Upper lobe of right lung (tissue), 1 donor: ENCODE data around the gene MPRIP. TPM values are rescaled to one million over a fixed set of nuclear protein-coding genes. Genes with fewer than 3 reads are reported as not detected.

Source experiments
- ATAC-seq: fragments of 200-7000 bp; cut with Tn5 transposase; one replicate; pipeline ENCODE4 v1.9.1; 2020; ENCODE audit warnings: mild to moderate bottlenecking, moderate library complexity
- DNase-seq: peaks from one replicate; pipeline ENCODE4 v3.0.0-alpha.2; 2020
- H3K27ac ChIP-seq: fragments of 200-600 bp; one replicate; pipeline ENCODE4 v1.8.0; 2022
- H3K27me3 ChIP-seq: fragments of 200-600 bp; one replicate; pipeline ENCODE4 v1.8.0; 2022; ENCODE audit warnings: mild to moderate bottlenecking
- H3K36me3 ChIP-seq: fragments of 200-600 bp; one replicate; pipeline ENCODE4 v1.8.0; 2022
- H3K4me1 ChIP-seq: fragments of 200-600 bp; one replicate; pipeline ENCODE4 v1.8.0; 2022
- H3K4me3 ChIP-seq: fragments of 200-600 bp; one replicate; pipeline ENCODE4 v1.8.0; 2022; ENCODE audit warnings: mild to moderate bottlenecking
- H3K9me3 ChIP-seq: fragments of 200-600 bp; one replicate; pipeline ENCODE4 v1.8.0; 2022
- intact Hi-C: fragments of 100-400 bp; cut with DNase I; formaldehyde crosslinking; loops from one replicate; pipeline ENCODE4 v1.11.0; 2022
- total RNA-seq: library from RNA; stranded (reverse); fragmentation: NEBNext Ultra II Directional; extraction: Animal tissue kit (Norgen Biotek cat#: 25700); gene quantifications from one replicate; pipeline ENCODE4 v1.2.1, GENCODE V29; 2021
- TF ChIP-seq, protein P1 (sequence below): fragments of 200-600 bp; IDR thresholded peaks from one replicate; pipeline ENCODE4 v1.8.0; 2022; ENCODE audit warnings: antibody characterized with exemption
- donor health status: DM: no; HTN: yes; CAD: no; lungs with severe emphysema.

The MPRIP gene
- total RNA-seq, 1 donor from 2014 or later: 333 TPM

DNA sequence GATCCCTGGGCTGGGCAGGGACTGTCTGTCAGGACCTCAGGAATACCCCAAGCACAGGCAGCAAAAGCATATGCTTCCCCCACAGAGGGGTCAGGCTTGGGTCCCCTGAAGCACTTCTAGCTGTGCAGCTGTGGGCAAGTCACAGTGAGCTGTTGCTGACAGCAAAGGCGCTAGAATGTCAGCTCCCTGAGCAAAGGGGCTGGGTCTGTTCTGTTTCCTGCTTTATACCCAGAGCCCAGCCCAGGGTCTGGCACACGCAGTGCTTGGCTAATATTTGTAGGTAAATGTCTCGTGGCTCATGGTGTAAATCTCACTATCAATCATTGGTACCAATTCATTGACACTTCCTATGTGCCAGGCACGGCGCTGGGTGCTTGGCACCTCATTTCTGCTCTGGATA, 16.6 kb upstream of the MPRIP start:
- no peaks in the 10 kb centered on the region for H3K9me3 ChIP-seq
- no peak overlapping the region for H3K4me3 ChIP-seq
- intact Hi-C loops: no loop called here
- TF ChIP-seq, protein P1, sequence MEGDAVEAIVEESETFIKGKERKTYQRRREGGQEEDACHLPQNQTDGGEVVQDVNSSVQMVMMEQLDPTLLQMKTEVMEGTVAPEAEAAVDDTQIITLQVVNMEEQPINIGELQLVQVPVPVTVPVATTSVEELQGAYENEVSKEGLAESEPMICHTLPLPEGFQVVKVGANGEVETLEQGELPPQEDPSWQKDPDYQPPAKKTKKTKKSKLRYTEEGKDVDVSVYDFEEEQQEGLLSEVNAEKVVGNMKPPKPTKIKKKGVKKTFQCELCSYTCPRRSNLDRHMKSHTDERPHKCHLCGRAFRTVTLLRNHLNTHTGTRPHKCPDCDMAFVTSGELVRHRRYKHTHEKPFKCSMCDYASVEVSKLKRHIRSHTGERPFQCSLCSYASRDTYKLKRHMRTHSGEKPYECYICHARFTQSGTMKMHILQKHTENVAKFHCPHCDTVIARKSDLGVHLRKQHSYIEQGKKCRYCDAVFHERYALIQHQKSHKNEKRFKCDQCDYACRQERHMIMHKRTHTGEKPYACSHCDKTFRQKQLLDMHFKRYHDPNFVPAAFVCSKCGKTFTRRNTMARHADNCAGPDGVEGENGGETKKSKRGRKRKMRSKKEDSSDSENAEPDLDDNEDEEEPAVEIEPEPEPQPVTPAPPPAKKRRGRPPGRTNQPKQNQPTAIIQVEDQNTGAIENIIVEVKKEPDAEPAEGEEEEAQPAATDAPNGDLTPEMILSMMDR: no peak
- ATAC-seq (no peak), DNase-seq (no peak)
- no peaks in the 10 kb centered on the region for H3K27me3 ChIP-seq
- H3K27ac ChIP-seq: no peak overlapping the region
- H3K4me1 ChIP-seq: peaks cover 20% of the 10 kb centered on the region
- no peaks in the 10 kb centered on the region for H3K36me3 ChIP-seq

DNA sequence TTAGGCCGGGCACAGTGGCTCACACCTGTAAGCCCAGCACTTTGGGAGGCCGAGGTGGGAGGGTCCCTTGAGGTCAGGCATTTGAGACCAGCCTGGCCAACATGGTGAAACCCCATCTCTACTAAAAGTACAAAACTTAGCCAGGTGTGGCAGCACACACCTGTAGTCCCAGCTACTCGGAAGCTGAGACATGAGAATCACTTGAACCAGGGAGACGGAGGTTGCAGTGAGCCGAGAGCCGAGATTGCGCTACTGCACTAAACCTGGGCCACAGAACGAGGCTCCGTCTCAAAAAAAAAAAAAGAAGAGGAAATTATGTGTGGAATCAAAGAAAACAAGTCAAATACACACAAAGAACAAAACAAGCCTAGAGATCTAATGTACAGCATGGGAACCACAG, 16.1 kb upstream of the MPRIP start:
- peaks cover 15% of the 10 kb centered on the region for H3K4me1 ChIP-seq
- no peak overlapping the region for H3K4me3 ChIP-seq
- TF ChIP-seq, protein P1: peak; percentile 5
- intact Hi-C loops: no loop called here
- no peak overlapping the region for H3K27ac ChIP-seq
- ATAC-seq: peak; percentile 7
- DNase-seq: peak; percentile 63
- no peaks in the 10 kb centered on the region for H3K36me3 ChIP-seq
- no peaks in the 10 kb centered on the region for H3K9me3 ChIP-seq
- no peaks in the 10 kb centered on the region for H3K27me3 ChIP-seq

DNA sequence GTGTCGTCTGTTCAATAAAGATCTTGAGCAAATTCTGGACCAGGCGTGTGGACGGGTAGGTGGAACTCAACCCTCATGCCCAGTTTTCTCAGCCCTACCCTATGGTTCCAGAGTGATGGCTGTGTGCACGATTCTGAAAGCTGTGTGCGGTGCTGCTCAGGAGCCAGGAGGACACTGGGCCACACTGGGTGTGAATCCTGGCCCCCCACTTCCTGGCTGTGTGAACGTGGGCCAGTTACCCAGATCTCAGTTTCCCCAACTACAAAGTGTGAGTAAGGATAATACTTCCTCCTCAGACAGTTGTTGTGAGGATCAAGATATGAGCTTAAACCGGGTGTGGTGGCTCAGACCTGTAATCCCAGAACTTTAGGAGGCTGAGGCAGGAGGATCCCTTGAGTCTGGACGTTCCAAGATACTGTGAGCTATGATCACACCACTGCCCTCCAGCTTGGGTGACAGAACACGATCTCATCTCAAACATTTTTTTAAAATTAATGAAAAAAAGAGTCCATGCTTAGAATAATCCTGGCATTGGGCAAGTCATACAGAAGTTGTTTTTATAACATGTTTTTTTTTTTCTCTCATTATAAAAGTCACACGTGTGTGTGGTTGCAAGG, 14.7 kb upstream of the MPRIP start:
- DNase-seq (no peak), ATAC-seq (no peak)
- Histone ChIP-seq H3K27me3 (no peaks in the 10 kb centered on the region), H3K9me3 (no peaks in the 10 kb centered on the region), H3K4me1 (peaks cover 14% of the 10 kb centered on the region), H3K27ac (peak overlapping the region; percentile 30), H3K36me3 (no peaks in the 10 kb centered on the region), H3K4me3 (no peak overlapping the region)
- intact Hi-C loops: no loop called here
- TF ChIP-seq, protein P1: no peak

DNA sequence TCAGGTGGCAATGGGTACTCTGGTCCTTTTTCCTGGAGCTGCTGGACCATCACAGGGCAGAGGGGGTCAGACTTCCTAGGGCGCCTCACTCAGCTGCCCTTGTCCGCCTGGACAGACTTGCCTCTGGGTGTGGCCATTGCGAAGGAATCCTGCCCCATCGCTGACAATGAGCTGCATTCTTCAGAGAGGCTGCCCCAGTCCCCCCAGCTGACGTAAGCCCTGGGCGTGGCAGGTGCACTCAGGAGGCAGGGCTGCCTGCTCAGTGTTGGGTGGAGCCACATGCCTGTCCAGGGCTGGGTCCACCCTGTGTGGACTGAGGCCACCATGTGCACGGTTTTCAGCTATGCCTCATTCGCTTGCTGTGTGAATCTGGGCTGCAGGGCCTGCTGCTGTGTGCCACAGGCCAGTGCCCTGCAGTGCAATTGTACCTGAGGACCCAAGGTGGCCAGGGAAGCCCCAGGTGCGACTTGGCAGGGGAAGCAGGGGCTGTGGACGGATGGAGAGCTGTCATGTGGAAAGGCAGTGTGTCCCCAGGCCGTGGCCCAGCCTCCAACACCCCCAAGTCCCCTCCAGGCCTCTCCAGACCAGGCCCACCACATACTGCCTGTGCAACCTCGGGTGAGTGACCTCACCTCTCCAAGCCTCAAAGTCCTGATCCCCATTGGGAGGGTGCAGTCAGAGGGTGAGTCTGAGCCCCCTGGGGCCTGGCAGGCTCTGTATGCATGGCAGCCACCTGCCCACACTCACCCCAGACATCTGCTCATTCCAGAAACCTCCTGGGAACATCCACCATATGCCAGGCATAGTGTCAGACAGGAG, 14.0 kb upstream of the MPRIP start:
- peaks cover 15% of the 10 kb centered on the region for H3K4me1 ChIP-seq
- H3K4me3 ChIP-seq: no peak overlapping the region
- ATAC-seq (peak; percentile 94), DNase-seq (peak; percentile 93)
- H3K9me3 ChIP-seq: no peaks in the 10 kb centered on the region
- peak overlapping the region; percentile 61 for H3K27ac ChIP-seq
- TF ChIP-seq, protein P1: no peak
- H3K27me3 ChIP-seq: no peaks in the 10 kb centered on the region
- H3K36me3 ChIP-seq: no peaks in the 10 kb centered on the region
- intact Hi-C loops: no loop called here

DNA sequence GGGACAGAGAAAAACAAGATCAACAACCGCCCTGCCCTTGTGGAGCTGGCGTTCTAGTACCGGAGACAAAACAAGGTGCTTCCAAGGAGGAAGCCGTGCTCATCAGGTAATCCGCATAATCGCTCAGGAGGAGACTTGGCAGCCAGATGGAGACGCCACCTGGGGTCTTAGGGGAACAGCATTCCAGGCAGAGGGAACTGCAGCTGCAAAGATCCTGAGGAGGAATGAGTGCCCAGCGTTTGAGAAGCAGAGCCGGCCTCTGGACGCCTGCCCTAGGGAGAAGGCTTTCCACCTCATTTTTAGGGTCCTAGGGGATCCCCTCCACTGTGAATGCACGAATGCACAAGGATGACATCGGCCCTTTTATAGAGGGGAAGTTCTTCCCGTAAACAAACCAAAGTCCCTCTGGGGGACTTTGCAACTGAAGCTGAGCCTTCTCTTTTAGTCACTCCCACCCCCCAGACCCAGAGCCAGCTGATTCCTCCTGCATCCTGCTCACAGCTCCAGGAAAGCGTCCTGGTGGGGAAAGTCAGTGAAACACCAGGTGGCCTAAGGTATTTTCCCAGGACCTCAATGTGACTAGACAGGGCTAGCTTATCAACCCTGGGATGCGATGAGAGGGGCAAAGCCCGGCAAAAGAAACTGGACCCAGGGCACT, 13.2 kb upstream of the MPRIP start:
- Histone ChIP-seq H3K27ac (peak overlapping the region; percentile 61), H3K27me3 (no peaks in the 10 kb centered on the region), H3K36me3 (no peaks in the 10 kb centered on the region), H3K4me3 (no peak overlapping the region), H3K4me1 (peaks cover 15% of the 10 kb centered on the region), H3K9me3 (no peaks in the 10 kb centered on the region)
- DNase-seq (no peak), ATAC-seq (no peak)
- intact Hi-C loops: no loop called here
- TF ChIP-seq, protein P1: no peak
